Activated CD4-positive, alpha-beta memory T cell treated with anti-CD3 and anti-CD28 coated beads, Interleukin-2, amount 10 ng/mL, durations not matched to agents 7 days and 5 days (primary cell): ENCODE measurements around the gene OR4N2. TPM values are rescaled to one million over a fixed set of nuclear protein-coding genes. Genes with fewer than 3 reads are reported as not detected.

Experiments used
- CTCF ChIA-PET: fragments of 350-600 bp; sonication (Branson Sonifier 250); formaldehyde crosslinking; loops from one replicate; lab custom pipeline; 2021; ENCODE audit warnings: antibody characterized with exemption, inconsistent platforms; lab: Charles Lee
- POLR2A ChIA-PET: fragments of 350-600 bp; sonication (Branson Sonifier 250); formaldehyde crosslinking; loops from one replicate; lab custom pipeline; 2021; ENCODE audit warnings: antibody characterized with exemption; lab: Charles Lee
- DNase-seq: peaks from one replicate; pipeline ENCODE4 v3.0.0-alpha.2; 2020
- H3K27ac Mint-ChIP-seq: one replicate; pipeline ENCODE4 v1.8.0; 2021; ENCODE audit warnings: mild to moderate bottlenecking, mixed read lengths
- H3K27me3 Mint-ChIP-seq: one replicate; pipeline ENCODE4 v1.8.0; 2021; ENCODE audit warnings: mixed read lengths
- H3K36me3 Mint-ChIP-seq: one replicate; pipeline ENCODE4 v1.8.0; 2021; ENCODE audit warnings: low read depth, mixed read lengths
- H3K4me1 Mint-ChIP-seq: one replicate; pipeline ENCODE4 v1.8.0; 2021; ENCODE audit warnings: mixed read lengths
- H3K4me3 Mint-ChIP-seq: one replicate; pipeline ENCODE4 v1.8.0; 2021; ENCODE audit warnings: mild to moderate bottlenecking, mixed read lengths
- H3K9me3 Mint-ChIP-seq: one replicate; pipeline ENCODE4 v1.8.0; 2021; ENCODE audit warnings: mixed read lengths
- total RNA-seq, 2 experiments: library from RNA; stranded (reverse); gene quantifications; one replicate each; pipeline ENCODE4 v1.2.3, GENCODE V29; 2021

The OR4N2 gene
- total RNA-seq, 2 experiments from 2014 or later = not detected

DNA sequence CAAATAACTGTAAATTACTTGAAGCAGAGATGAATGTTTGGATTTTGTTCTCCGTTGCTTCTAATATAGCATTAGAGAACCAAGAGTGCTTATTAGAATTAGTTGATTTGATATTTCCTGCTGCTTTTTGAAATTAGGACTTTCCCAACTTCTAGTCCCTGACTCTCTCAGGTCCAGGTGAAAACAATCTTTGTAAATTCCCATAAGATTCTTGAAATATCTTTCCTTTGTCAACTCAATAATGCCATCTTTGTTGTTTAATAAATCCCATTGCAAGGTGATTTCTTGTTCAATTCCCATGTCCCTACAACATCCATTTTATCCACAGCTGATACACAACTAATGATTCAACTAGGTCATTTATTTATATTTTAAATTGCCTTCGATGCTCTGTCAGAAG lies 71.3 kb downstream of the OR4N2 start, which contains the start of gene OR4K2:
TSS of gene OR4K2 (plus strand) at position 301 of the 400 bp plus-strand sequence. CDS start 1,126 bp downstream, outside the sequence.
- Mint-ChIP-seq H3K4me3 (no peak within 1 kb of the TSS), H3K36me3 (no peaks in the 10 kb centered on the region), H3K27me3 (no peaks in the 10 kb centered on the region), H3K4me1 (no peaks in the 10 kb centered on the region), H3K9me3 (no peaks in the 10 kb centered on the region), H3K27ac (no peak within 1 kb of the TSS)
- ChIA-PET CTCF (no interaction called here), POLR2A (no interaction called here)
- DNase-seq = no peak

DNA sequence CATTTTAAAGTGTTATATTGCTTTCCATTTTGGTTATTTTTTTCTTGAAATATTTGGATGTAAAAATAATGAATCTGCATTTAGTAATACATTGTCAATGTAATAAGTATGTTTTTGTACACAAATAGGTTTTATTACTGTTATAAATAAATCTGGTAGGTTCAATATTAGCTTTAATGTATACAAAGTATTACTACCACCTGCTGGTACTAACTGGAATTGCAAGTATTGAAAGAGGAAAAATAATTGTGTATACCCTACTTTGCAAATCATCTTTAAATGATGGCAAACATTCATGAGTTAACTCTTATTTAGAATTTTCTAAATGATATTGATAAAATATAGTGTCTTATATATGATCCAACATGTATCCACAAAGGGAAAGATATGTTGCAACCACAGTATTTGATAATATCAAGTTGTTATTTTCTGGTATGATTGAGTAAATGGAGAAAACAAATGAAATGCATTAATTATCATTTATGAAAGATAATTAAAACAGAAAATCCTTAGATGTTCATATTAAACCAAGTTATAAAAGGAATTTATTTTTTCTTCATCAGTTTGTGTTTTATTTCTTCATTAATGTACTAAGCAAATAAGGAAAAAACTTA lies 74.6 kb downstream of the OR4N2 start:
- ChIA-PET CTCF (no interaction called here), POLR2A (no interaction called here)
- Mint-ChIP-seq H3K27ac (no peak overlapping the region), H3K4me3 (no peak overlapping the region), H3K9me3 (no peaks in the 10 kb centered on the region), H3K36me3 (no peaks in the 10 kb centered on the region), H3K4me1 (no peaks in the 10 kb centered on the region), H3K27me3 (no peaks in the 10 kb centered on the region)
- no peak for DNase-seq

Other genes with a start within 250 kb of the OR4N2 start
- gene OR11H2, start 89.9 kb upstream of the OR4N2 start, total RNA-seq = not detected
- not detected for gene OR4Q3, start 60.2 kb upstream of the OR4N2 start, total RNA-seq
- gene OR4M1, start 30.3 kb upstream of the OR4N2 start, total RNA-seq = not detected
- gene OR4K2, start 71.4 kb downstream of the OR4N2 start, total RNA-seq = not detected
- not detected for gene OR4K5, start 116.8 kb downstream of the OR4N2 start, total RNA-seq
- gene OR4K1, start 127.1 kb downstream of the OR4N2 start, total RNA-seq = not detected
- not detected for gene OR4K15, start 171.8 kb downstream of the OR4N2 start, total RNA-seq
- gene OR4Q2, start 198.4 kb downstream of the OR4N2 start, total RNA-seq = not detected
- gene OR4K14, start 215.5 kb downstream of the OR4N2 start, total RNA-seq = not detected
- not detected for gene OR4K13, start 232.3 kb downstream of the OR4N2 start, total RNA-seq